ENCODE results near the gene PRKD1.

- TF ChIP-seq EZH2phosphoT487 (IDR thresholded peaks at IDR 0.05; ENCODE audit: borderline replicate concordance, low read depth) (no peak), YY1 (IDR thresholded peaks at IDR 0.05; ENCODE audit: low read depth) (no peak), EP300 (IDR thresholded peaks at IDR 0.05; ENCODE audit: borderline replicate concordance in 1 of 2, low read depth in 1 of 2, low read length in 1 of 2) (no peak), JUND (IDR thresholded peaks at IDR 0.05) (no peak), CHD2 (IDR thresholded peaks at IDR 0.05; ENCODE audit: low read length, partially characterized antibody) (no peak)
- TF ChIP-seq, protein P1, sequence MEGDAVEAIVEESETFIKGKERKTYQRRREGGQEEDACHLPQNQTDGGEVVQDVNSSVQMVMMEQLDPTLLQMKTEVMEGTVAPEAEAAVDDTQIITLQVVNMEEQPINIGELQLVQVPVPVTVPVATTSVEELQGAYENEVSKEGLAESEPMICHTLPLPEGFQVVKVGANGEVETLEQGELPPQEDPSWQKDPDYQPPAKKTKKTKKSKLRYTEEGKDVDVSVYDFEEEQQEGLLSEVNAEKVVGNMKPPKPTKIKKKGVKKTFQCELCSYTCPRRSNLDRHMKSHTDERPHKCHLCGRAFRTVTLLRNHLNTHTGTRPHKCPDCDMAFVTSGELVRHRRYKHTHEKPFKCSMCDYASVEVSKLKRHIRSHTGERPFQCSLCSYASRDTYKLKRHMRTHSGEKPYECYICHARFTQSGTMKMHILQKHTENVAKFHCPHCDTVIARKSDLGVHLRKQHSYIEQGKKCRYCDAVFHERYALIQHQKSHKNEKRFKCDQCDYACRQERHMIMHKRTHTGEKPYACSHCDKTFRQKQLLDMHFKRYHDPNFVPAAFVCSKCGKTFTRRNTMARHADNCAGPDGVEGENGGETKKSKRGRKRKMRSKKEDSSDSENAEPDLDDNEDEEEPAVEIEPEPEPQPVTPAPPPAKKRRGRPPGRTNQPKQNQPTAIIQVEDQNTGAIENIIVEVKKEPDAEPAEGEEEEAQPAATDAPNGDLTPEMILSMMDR (IDR thresholded peaks at IDR 0.05) = no peak
Measured at GRCh38 chr14:29745863-29746262, 181.8 kb downstream of the PRKD1 start.

Measured in SK-N-SH (cell line).